Stimulated activated CD8-positive, alpha-beta memory T cell treated with anti-CD3 and anti-CD28 coated beads, Interleukin-15, amount 100 ng/mL, for 4 hours (primary cell): ENCODE data around the gene TECTA.
"Not testable (repeated sequence)": the region's sequence is repeated elsewhere in the genome, so short reads cannot be mapped to it uniquely, and the experiment has no call there.

Experiments
- DNase-seq, 2 donors: peaks; one replicate each; pipeline ENCODE4 v3.0.0-alpha.2; 2020; ENCODE audit warnings: low read depth in 2 of 2

TECTA gene

DNA sequence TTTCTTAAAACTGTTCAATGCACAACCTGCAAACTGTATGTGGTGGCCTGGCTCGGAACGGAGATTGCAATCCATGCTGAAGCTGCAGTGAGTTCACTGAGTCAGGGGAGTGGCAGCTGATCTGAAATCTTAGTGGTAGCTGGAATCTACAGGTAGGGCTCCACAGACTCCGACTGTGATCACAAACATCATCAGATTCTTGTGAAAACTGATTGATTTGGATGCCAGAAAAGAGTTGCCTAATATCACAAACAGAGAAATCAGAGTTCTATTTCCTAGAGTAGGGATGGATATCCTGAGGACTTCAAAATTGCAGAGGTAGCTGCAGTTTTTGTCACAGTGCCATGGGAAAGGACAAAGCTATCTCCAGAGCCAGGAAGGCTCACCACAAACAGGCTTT, 134.0 kb downstream of the TECTA start:
- DNase-seq, result no peak

DNA sequence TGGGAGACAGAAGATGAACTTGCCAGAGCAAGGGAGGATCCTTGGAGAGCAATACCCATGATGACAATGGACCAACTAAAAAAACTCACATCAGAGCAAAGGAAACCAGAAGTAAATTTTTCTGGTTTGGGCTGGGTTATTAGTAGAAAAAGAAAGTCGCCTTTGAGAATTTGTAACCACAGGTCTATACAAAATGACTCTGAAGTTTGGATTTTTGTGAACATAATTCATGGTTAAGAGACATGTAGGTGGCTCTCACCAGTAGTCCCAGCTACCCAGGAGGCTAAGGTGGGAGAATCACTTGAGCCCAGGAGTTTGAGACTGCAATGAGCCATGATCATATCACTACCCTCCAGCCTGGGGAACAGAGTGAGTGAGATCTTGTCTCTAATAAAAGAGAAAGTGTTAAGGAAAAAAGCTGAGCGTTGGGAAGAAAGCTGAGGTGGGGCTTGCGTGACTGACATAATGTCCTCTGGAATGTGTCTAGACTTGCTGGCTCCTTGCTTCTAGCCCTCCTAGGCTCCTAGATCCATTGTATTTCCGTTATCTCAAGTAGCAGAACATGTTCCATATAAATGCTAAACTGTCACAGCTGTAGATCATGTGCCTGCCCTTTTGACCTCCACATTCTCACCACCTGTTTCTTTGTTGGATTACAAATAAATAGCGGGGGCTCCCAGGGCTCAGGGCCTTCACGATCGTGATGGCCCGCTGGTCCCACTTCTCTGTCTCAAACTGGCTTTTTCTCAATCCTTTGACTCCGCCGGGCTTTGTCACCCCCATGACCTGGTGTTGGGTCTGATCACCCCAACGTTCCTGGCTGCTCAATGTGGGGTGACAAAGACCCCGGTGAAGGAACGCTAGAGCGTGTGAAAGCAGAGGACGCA, 135.3 kb downstream of the TECTA start:
- DNase-seq, result no peak

DNA sequence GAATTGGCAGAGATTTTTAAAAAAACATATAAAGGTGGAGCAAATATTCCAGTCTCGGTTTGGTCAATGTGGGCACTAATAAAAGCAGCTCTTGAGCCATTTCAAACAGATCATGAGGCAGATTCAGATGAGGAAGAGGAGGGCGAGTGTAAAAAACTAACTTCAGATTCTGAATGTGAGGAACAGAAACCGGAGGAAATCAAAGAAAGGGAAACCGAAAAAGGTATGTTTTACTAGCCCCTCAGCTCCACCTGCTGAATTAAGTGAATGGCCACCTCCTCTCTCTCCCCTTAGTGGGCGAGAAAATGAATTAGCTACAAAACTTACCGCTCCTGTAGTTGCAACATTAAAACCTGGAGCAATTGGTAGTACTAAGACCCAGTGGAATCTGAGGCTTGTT, 136.2 kb downstream of the TECTA start:
- not testable (repeated sequence) for DNase-seq

GRCh38 chr11:121237686-121238658, 136.9 kb downstream of the TECTA start:
- DNase-seq, result no peak

- DNase-seq, result no peak
Observed at GRCh38 chr11:121238956-121239355, 137.9 kb downstream of the TECTA start.

DNA sequence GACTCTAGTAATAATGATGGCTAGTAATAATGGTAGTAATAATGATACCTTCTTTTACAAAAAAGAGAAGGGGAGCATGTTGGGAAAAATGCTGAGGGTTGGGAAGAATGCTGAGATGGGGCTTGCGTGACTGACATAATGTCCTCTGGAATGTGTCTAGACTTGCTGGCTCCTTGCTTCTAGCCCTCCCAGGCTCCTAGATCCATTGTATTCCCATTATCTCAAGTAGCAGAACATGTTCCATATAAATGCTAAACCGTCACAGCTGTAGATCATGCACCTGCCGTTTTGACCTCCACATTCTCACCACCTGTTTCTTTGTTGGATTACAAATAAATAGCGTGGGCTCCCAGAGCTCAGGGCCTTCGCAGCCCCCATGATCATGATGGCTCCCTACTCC, 139.0 kb downstream of the TECTA start:
- DNase-seq, result not testable (repeated sequence)

DNA sequence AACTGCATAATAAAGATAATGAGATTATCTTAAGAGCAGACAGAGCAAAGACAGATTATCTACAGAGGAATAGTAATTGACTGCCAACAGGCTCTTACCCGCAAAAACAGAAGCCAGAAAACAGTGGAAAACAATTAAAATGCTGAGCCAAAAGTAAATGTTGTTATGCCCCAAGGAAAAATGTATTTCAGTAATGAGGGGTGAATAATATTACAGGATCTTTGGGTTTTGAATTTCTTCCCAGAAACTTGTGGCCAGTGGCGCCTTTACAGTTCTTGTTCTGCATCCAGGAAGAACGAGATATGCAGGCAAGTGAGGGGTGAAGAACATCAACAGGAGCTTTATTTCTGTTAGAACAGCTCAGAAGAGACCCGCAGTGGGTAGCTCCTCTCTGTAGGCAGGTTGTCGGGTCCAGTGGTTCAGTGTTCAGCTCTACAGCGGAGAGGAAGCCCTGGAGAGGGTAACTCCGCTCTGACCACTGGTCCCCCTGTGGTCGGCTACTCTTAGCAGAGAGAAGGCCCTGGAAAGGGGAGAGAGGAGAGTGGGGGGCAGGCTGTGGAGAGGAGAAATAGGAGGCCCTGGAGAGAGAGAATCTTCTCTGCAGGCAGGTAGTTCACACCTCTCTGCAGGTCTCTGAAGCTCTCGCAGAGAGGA, 139.7 kb downstream of the TECTA start:
- no peak for DNase-seq
